HL-60/S4 (cell line): ENCODE results near the gene RNASE12.
"Not testable (repeated sequence)": the region's sequence is repeated elsewhere in the genome, so short reads cannot be mapped to it uniquely, and the experiment has no call there.

Experiments
- in situ Hi-C: fragments of 300-500 bp; cut with MboI; formaldehyde crosslinking; loops from 2 replicates; pipeline ENCODE4 v1.14.3; 2022; ENCODE audit warnings: low sequenced_read_pairs

Gene RNASE12

GRCh38 chr14:20591235-20591634 is at the start of gene RNASE12:
TSS of gene RNASE12 (minus strand) at chr14:20591376. CDS start at chr14:20590723, 653 bp downstream.
- in situ Hi-C loops = no loop called here

GRCh38 chr14:20632831-20633691 is 41.9 kb upstream of the RNASE12 start:
- in situ Hi-C loops = no loop called here

- in situ Hi-C loops = no loop called here
These were observed 41.3 kb upstream of the RNASE12 start for GRCh38 chr14:20632448-20632830.

GRCh38 chr14:20631880-20632389 is 40.8 kb upstream of the RNASE12 start:
- in situ Hi-C loops = no loop called here

- in situ Hi-C loops = no loop called here
These were observed 40.1 kb upstream of the RNASE12 start for GRCh38 chr14:20631023-20631879.

GRCh38 chr14:20630340-20631022 is 39.3 kb upstream of the RNASE12 start:
- in situ Hi-C loops = no loop called here

GRCh38 chr14:20628063-20628854 is 37.1 kb upstream of the RNASE12 start:
- in situ Hi-C loops = loop anchor here (5.0 kb wide), 1 partner anchor 34 kb away; no protein-coding TSS in a partner anchor

GRCh38 chr14:20627346-20628027 is 36.3 kb upstream of the RNASE12 start:
- in situ Hi-C loops = loop anchor here (5.0 kb wide), 1 partner anchor 35 kb away; no protein-coding TSS in a partner anchor

GRCh38 chr14:20626274-20626673 is 35.1 kb upstream of the RNASE12 start:
- in situ Hi-C loops = loop anchor here (5.0 kb wide), 1 partner anchor 36 kb away; no protein-coding TSS in a partner anchor

- in situ Hi-C loops = loop anchor here (5.0 kb wide), 1 partner anchor 38 kb away; no protein-coding TSS in a partner anchor
These were observed 33.4 kb upstream of the RNASE12 start for GRCh38 chr14:20624495-20625070.

- in situ Hi-C loops = no loop called here
These were observed 32.6 kb upstream of the RNASE12 start for GRCh38 chr14:20623798-20624197.

- in situ Hi-C loops = no loop called here
These were observed 31.7 kb upstream of the RNASE12 start for GRCh38 chr14:20622816-20623291.

- in situ Hi-C loops = no loop called here
These were observed 29.8 kb upstream of the RNASE12 start for GRCh38 chr14:20620798-20621478.

- in situ Hi-C loops = not testable (repeated sequence)
These were observed 28.5 kb upstream of the RNASE12 start for GRCh38 chr14:20619688-20620087.

- in situ Hi-C loops = no loop called here
These were observed 27.1 kb upstream of the RNASE12 start for GRCh38 chr14:20618271-20618749.

GRCh38 chr14:20617138-20618003 is 26.2 kb upstream of the RNASE12 start:
- in situ Hi-C loops = no loop called here

GRCh38 chr14:20615996-20616395 is 24.8 kb upstream of the RNASE12 start:
- in situ Hi-C loops = no loop called here
